GM21447 (cell line): ENCODE measurements around the gene EPHB2.

Source experiments
- ATAC-seq: cut with Tn5 transposase; IDR thresholded peaks from one replicate; pipeline ENCODE4 v1.9.1; 2021; ENCODE audit not compliant: unreplicated experiment

EPHB2 gene

GRCh38 chr1:22815421-22816066, 104.9 kb downstream of the EPHB2 start:
- no peak for ATAC-seq

GRCh38 chr1:22816067-22816775, 105.6 kb downstream of the EPHB2 start:
- no peak for ATAC-seq

- ATAC-seq, result no peak
Observed at GRCh38 chr1:22816803-22817202, 106.2 kb downstream of the EPHB2 start.

- no peak for ATAC-seq
Observed at GRCh38 chr1:22817462-22817861, 106.8 kb downstream of the EPHB2 start.

- ATAC-seq, result no peak
Observed at GRCh38 chr1:22818061-22818770, 107.6 kb downstream of the EPHB2 start.

- no peak for ATAC-seq
Observed at GRCh38 chr1:22819361-22819760, 108.7 kb downstream of the EPHB2 start.

- ATAC-seq, result no peak
Observed at GRCh38 chr1:22821027-22821426, 110.4 kb downstream of the EPHB2 start.

GRCh38 chr1:22822371-22822770, 111.7 kb downstream of the EPHB2 start:
- ATAC-seq, result no peak

- ATAC-seq, result no peak
Observed at GRCh38 chr1:22824466-22824865, 113.8 kb downstream of the EPHB2 start.

- no peak for ATAC-seq
Observed at GRCh38 chr1:22824975-22825374, 114.3 kb downstream of the EPHB2 start.

- no peak for ATAC-seq
Observed at GRCh38 chr1:22825486-22826189, 115.0 kb downstream of the EPHB2 start.

GRCh38 chr1:22826604-22827580, 116.3 kb downstream of the EPHB2 start:
- no peak for ATAC-seq

- ATAC-seq, result no peak
Observed at GRCh38 chr1:22827666-22828483, 117.2 kb downstream of the EPHB2 start.

GRCh38 chr1:22828484-22829308, 118.1 kb downstream of the EPHB2 start:
- no peak for ATAC-seq

- ATAC-seq, result no peak
Observed at GRCh38 chr1:22829309-22829989, 118.8 kb downstream of the EPHB2 start.

- no peak for ATAC-seq
Observed at GRCh38 chr1:22830041-22830566, 119.5 kb downstream of the EPHB2 start.

- no peak for ATAC-seq
Observed at GRCh38 chr1:22830757-22831340, 120.2 kb downstream of the EPHB2 start.
